GM18517 (cell line): ENCODE results near the gene MOB3C.

ENCODE experiments used
- ATAC-seq: cut with Tn5 transposase; IDR thresholded peaks from one replicate; pipeline ENCODE4 v1.9.1; 2021; ENCODE audit warnings: mild to moderate bottlenecking, moderate library complexity; ENCODE audit not compliant: unreplicated experiment

Gene MOB3C

GRCh38 chr1:46580140-46580903 is 36.3 kb downstream of the MOB3C start:
- ATAC-seq: no peak

- no peak for ATAC-seq
These were observed 38.9 kb downstream of the MOB3C start for GRCh38 chr1:46577671-46578070.

- ATAC-seq: no peak
These were observed 40.0 kb downstream of the MOB3C start for GRCh38 chr1:46576596-46576995.

GRCh38 chr1:46575778-46576177 is 40.8 kb downstream of the MOB3C start:
- ATAC-seq: no peak

- no peak for ATAC-seq
These were observed 41.3 kb downstream of the MOB3C start for GRCh38 chr1:46575300-46575699.

GRCh38 chr1:46571691-46572225 is 44.9 kb downstream of the MOB3C start:
- no peak for ATAC-seq

- ATAC-seq: no peak
These were observed 46.5 kb downstream of the MOB3C start for GRCh38 chr1:46569884-46570725.

GRCh38 chr1:46569116-46569515 is 47.5 kb downstream of the MOB3C start:
- no peak for ATAC-seq

GRCh38 chr1:46568461-46568891 is 48.1 kb downstream of the MOB3C start:
- no peak for ATAC-seq

- ATAC-seq: no peak
These were observed 53.3 kb downstream of the MOB3C start for GRCh38 chr1:46563341-46563740.

- no peak for ATAC-seq
These were observed 54.1 kb downstream of the MOB3C start for GRCh38 chr1:46562498-46562897.

GRCh38 chr1:46558966-46559365 is 57.6 kb downstream of the MOB3C start:
- ATAC-seq: no peak

GRCh38 chr1:46558141-46558963 is 58.3 kb downstream of the MOB3C start:
- ATAC-seq: no peak
